ENCODE data around the gene LPP. TPM values are rescaled to one million over a fixed set of nuclear protein-coding genes. Genes with fewer than 3 reads are reported as not detected.

Gene LPP
- polyA plus RNA-seq, 3 donors: 14.1 to 23.2 (median 15.3) TPM

GRCh38 chr3:188176476-188176875 lies 22.5 kb downstream of the LPP start:
- no peaks in the 10 kb centered on the region for H3K9me3 Mint-ChIP-seq
- H3K27ac Mint-ChIP-seq: no peak overlapping the region
- no peak overlapping the region for H3K4me3 ChIP-seq (replicated peaks in 1 of 3; ENCODE audit: low read depth in 2 of 3, low read length in 3 of 3)
- no peak overlapping the region for H3K9ac ChIP-seq (ENCODE audit: insufficient read depth, low read length, poor library complexity, severe bottlenecking)
- intact Hi-C loops (cut with micrococcal nuclease): no loop called here
- H3K27me3 ChIP-seq (ENCODE audit: control insufficient read depth in 2 of 2, insufficient read depth in 2 of 2, low read length in 2 of 2): no peaks in the 10 kb centered on the region
- no peaks in the 10 kb centered on the region for H3K27me3 Mint-ChIP-seq (ENCODE audit: low read depth in 3 of 3)
- TF ChIP-seq CTCF (IDR thresholded peaks at IDR 0.05): no peak
- no peak for DNase-seq
- no peak overlapping the region for H2AFZ ChIP-seq (ENCODE audit: insufficient read depth, low read depth, low read length, poor library complexity, severe bottlenecking)
- H3K36me3 ChIP-seq (replicated peaks in 1 of 2; ENCODE audit: control insufficient read depth in 1 of 2, insufficient read depth in 2 of 2, low read length in 2 of 2): peaks cover 0 to 12% of the 10 kb centered on the region in 2 donors
- peaks cover 7 to 12% of the 10 kb centered on the region in 2 donors for H3K4me1 ChIP-seq (ENCODE audit: control insufficient read depth in 1 of 2, insufficient read depth in 2 of 2, low read length in 2 of 2)
- peaks cover 44 to 49% of the 10 kb centered on the region in 2 donors for H3K36me3 Mint-ChIP-seq
- H3K27ac ChIP-seq (ENCODE audit: low read depth in 1 of 2, low read length in 2 of 2): no peak overlapping the region
- peaks cover 25% of the 10 kb centered on the region for H3K4me1 Mint-ChIP-seq
- peaks cover 22% of the 10 kb centered on the region for H3K79me2 ChIP-seq (ENCODE audit: insufficient read depth, low read length)
- H3K4me3 Mint-ChIP-seq: no peak overlapping the region
- peaks cover 21% of the 10 kb centered on the region for H4K20me1 ChIP-seq (ENCODE audit: insufficient read depth, low read length)
- no peak overlapping the region for H3K4me2 ChIP-seq (replicated peaks; ENCODE audit: extremely low read depth, low read length, poor library complexity, severe bottlenecking)
- no peaks in the 10 kb centered on the region for H3K9me3 ChIP-seq (replicated peaks in 1 of 2; ENCODE audit: control insufficient read depth in 1 of 2, insufficient read depth in 1 of 2, low read length in 2 of 2)

- TF ChIP-seq CTCF (IDR thresholded peaks at IDR 0.05): no peak
- 100% methylated on average over 2 of the region's 2 CpGs for WGBS (ENCODE audit: insufficient coverage)
- H3K9ac ChIP-seq (ENCODE audit: insufficient read depth, low read length, poor library complexity, severe bottlenecking): no peak overlapping the region
- H3K27me3 ChIP-seq (ENCODE audit: control insufficient read depth in 2 of 2, insufficient read depth in 2 of 2, low read length in 2 of 2): no peaks in the 10 kb centered on the region
- intact Hi-C loops (cut with micrococcal nuclease): no loop called here
- no peak for DNase-seq
- H2AFZ ChIP-seq (ENCODE audit: insufficient read depth, low read depth, low read length, poor library complexity, severe bottlenecking): no peak overlapping the region
- Mint-ChIP-seq H3K4me1 (peaks cover 25% of the 10 kb centered on the region), H3K36me3 (peaks cover 41 to 48% of the 10 kb centered on the region in 2 donors), H3K27me3 (ENCODE audit: low read depth in 3 of 3) (no peaks in the 10 kb centered on the region), H3K4me3 (no peak overlapping the region), H3K9me3 (no peaks in the 10 kb centered on the region), H3K27ac (peak overlapping the region in 1 of 7 donors; percentile 11)
- no peak overlapping the region for H3K4me2 ChIP-seq (replicated peaks; ENCODE audit: extremely low read depth, low read length, poor library complexity, severe bottlenecking)
- H3K9me3 ChIP-seq (replicated peaks in 1 of 2; ENCODE audit: control insufficient read depth in 1 of 2, insufficient read depth in 1 of 2, low read length in 2 of 2): no peaks in the 10 kb centered on the region
- peaks cover 7 to 12% of the 10 kb centered on the region in 2 donors for H3K4me1 ChIP-seq (ENCODE audit: control insufficient read depth in 1 of 2, insufficient read depth in 2 of 2, low read length in 2 of 2)
- no peak overlapping the region for H3K27ac ChIP-seq (ENCODE audit: low read depth in 1 of 2, low read length in 2 of 2)
- H3K36me3 ChIP-seq (replicated peaks in 1 of 2; ENCODE audit: control insufficient read depth in 1 of 2, insufficient read depth in 2 of 2, low read length in 2 of 2): peaks cover 0 to 12% of the 10 kb centered on the region in 2 donors
- no peak overlapping the region for H3K4me3 ChIP-seq (replicated peaks in 1 of 3; ENCODE audit: low read depth in 2 of 3, low read length in 3 of 3)
- H3K79me2 ChIP-seq (ENCODE audit: insufficient read depth, low read length): peaks cover 18% of the 10 kb centered on the region
- peaks cover 17% of the 10 kb centered on the region for H4K20me1 ChIP-seq (ENCODE audit: insufficient read depth, low read length)
These were observed 22.9 kb downstream of the LPP start for GRCh38 chr3:188176884-188177283.

All from CD14-positive monocyte (primary cell).